Brain microvascular endothelial cell (primary cell): ENCODE measurements around the gene NID2.

ENCODE experiments used
- DNase-seq: peaks from one replicate; pipeline ENCODE4 v3.0.0-alpha.2; 2020
- H3K27ac ChIP-seq: fragments of 250-450 bp; sonication (Bioruptor Pico); 2 replicates; pipeline ENCODE4 v1.5.1; 2020; ENCODE audit warnings: mild to moderate bottlenecking, moderate library complexity
- H3K27me3 ChIP-seq: fragments of 250-450 bp; sonication (Bioruptor Pico); replicated peaks from 2 replicates; pipeline ENCODE4 v1.5.1; 2020; ENCODE audit warnings: mild to moderate bottlenecking
- H3K36me3 ChIP-seq: fragments of 250-450 bp; sonication (Bioruptor Pico); replicated peaks from 2 replicates; pipeline ENCODE4 v1.5.1; 2020; ENCODE audit warnings: mild to moderate bottlenecking
- H3K4me3 ChIP-seq: 2 replicates; pipeline ENCODE4 v1.5.1; 2011; ENCODE audit warnings: low read depth, mild to moderate bottlenecking, control low read depth, low read length, moderate library complexity
- in situ Hi-C: cut with HindIII; loops from 2 replicates; pipeline ENCODE4 v1.10.0; 2017; ENCODE audit warnings: low sequenced_read_pairs, low pct_ligation_motif_present
- TF ChIP-seq, protein P1 (sequence below): IDR thresholded peaks from 2 replicates; pipeline ENCODE4 v1.5.1; 2011; ENCODE audit warnings: low read depth, mild to moderate bottlenecking, moderate library complexity, low read length, control low read depth, inconsistent platforms; ENCODE audit errors: missing control alignments

The NID2 gene

DNA sequence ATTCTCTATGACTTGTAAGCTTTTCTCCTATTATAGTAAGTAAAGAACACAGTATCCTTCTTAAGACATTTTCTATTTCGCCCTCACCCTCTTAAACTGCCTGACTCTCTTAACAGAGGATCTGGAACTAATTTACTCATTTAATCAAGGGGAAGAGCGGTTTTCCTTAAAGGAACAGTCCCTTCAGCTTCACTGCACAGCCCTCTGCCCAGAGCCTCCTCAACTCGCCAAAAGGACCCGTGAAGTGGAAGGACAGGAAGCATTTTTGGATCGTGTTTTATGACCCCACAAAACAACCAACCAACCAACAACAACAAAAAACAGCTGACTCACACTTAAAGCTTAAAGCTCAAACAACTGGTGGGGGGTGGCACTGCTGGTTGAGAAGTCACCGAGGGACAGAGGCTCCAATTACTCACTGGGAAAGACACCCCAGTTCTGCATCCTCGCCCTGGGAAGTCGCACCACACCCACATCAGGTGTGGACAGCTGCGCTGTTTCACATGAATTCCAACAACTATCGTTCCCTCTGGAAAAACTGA, 35.7 kb downstream of the NID2 start:
- Histone ChIP-seq H3K27me3 (no peaks in the 10 kb centered on the region), H3K27ac (peak overlapping the region; percentile 73), H3K36me3 (peaks cover 37% of the 10 kb centered on the region), H3K4me3 (no peak overlapping the region)
- DNase-seq, result no peak
- in situ Hi-C loops, result no loop called here
- TF ChIP-seq, protein P1, sequence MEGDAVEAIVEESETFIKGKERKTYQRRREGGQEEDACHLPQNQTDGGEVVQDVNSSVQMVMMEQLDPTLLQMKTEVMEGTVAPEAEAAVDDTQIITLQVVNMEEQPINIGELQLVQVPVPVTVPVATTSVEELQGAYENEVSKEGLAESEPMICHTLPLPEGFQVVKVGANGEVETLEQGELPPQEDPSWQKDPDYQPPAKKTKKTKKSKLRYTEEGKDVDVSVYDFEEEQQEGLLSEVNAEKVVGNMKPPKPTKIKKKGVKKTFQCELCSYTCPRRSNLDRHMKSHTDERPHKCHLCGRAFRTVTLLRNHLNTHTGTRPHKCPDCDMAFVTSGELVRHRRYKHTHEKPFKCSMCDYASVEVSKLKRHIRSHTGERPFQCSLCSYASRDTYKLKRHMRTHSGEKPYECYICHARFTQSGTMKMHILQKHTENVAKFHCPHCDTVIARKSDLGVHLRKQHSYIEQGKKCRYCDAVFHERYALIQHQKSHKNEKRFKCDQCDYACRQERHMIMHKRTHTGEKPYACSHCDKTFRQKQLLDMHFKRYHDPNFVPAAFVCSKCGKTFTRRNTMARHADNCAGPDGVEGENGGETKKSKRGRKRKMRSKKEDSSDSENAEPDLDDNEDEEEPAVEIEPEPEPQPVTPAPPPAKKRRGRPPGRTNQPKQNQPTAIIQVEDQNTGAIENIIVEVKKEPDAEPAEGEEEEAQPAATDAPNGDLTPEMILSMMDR, result no peak

- Histone ChIP-seq H3K36me3 (peaks cover 36% of the 10 kb centered on the region), H3K27me3 (no peaks in the 10 kb centered on the region), H3K27ac (peak overlapping the region; percentile 66), H3K4me3 (no peak overlapping the region)
- no peak for DNase-seq
- TF ChIP-seq, protein P1, result no peak
- in situ Hi-C loops, result no loop called here
Measured at GRCh38 chr14:52032204-52032801, 36.6 kb downstream of the NID2 start.

- no peak overlapping the region for H3K4me3 ChIP-seq
- no peaks in the 10 kb centered on the region for H3K27me3 ChIP-seq
- TF ChIP-seq, protein P1, result no peak
- peak overlapping the region; percentile 66 for H3K27ac ChIP-seq
- DNase-seq, result peak; percentile 76
- in situ Hi-C loops, result no loop called here
- peaks cover 36% of the 10 kb centered on the region for H3K36me3 ChIP-seq
Measured at GRCh38 chr14:52031781-52032180, 37.1 kb downstream of the NID2 start.

GRCh38 chr14:52029881-52030280, 39.0 kb downstream of the NID2 start:
- in situ Hi-C loops, result no loop called here
- Histone ChIP-seq H3K36me3 (peaks cover 28% of the 10 kb centered on the region), H3K27me3 (no peaks in the 10 kb centered on the region), H3K4me3 (no peak overlapping the region), H3K27ac (peak overlapping the region; percentile 27)
- DNase-seq, result no peak
- TF ChIP-seq, protein P1, result no peak

DNA sequence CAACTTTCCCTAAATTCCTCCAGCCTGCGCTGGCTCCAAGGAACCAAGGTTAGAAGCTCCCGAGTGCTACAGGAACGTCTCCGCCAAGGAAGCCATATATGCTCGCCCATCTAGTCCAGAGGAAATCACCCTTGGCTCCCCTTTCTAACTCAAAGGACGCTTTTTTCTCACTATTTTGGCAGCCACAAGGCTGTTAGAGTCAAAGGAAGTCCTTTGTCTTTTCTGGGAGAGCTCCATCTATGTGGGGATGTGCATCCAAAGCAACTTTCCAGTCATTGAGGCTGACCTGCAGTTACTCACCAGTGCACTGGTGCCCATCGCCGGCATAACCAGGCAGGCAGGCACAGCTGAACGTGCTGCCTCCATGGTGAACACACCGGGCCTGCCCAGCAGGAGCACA, 42.0 kb downstream of the NID2 start:
- no peak for DNase-seq

More for the DNA sequence above, 42.0 kb downstream of the NID2 start:
- no peak overlapping the region for H3K27ac ChIP-seq
- no peaks in the 10 kb centered on the region for H3K27me3 ChIP-seq
- in situ Hi-C loops, result no loop called here
- peaks cover 25% of the 10 kb centered on the region for H3K36me3 ChIP-seq
- TF ChIP-seq, protein P1, result no peak
- no peak overlapping the region for H3K4me3 ChIP-seq
